ENCODE measurements around the gene EIF3I.

Gene EIF3I

GRCh38 chr1:32221980-32222755 is at the start of gene EIF3I, which contains the start of gene TMEM234:
Gene EIF3I, plus strand, starts transcription at chr1:32222407. Its CDS starts 35 bp downstream, at chr1:32222442.
Gene TMEM234, minus strand, starts transcription at chr1:32222353. Its CDS starts 31 bp downstream, at chr1:32222322.
- DNase-seq, result peak; percentile 49

GRCh38 chr1:32172621-32173245 is 49.5 kb upstream of the EIF3I start:
- DNase-seq, result no peak

- DNase-seq, result no peak
Observed at GRCh38 chr1:32178380-32179192, 43.6 kb upstream of the EIF3I start.

- DNase-seq, result no peak
Observed at GRCh38 chr1:32179193-32179442, 43.1 kb upstream of the EIF3I start.

GRCh38 chr1:32179443-32180185 is 42.6 kb upstream of the EIF3I start, which contains the start of gene TXLNA:
Gene TXLNA, plus strand, starts transcription at chr1:32179675. Its CDS starts 671 bp downstream, at chr1:32180346.
- DNase-seq, result peak; percentile 58

- DNase-seq, result no peak
Observed at GRCh38 chr1:32180186-32181060, 41.8 kb upstream of the EIF3I start.

- DNase-seq, result no peak
Observed at GRCh38 chr1:32181065-32181464, 41.1 kb upstream of the EIF3I start.

GRCh38 chr1:32181563-32181962 is 40.6 kb upstream of the EIF3I start:
- no peak for DNase-seq

- no peak for DNase-seq
Observed at GRCh38 chr1:32182060-32182459, 40.1 kb upstream of the EIF3I start.

- DNase-seq, result no peak
Observed at GRCh38 chr1:32184650-32185049, 37.6 kb upstream of the EIF3I start.

GRCh38 chr1:32186077-32186476 is 36.1 kb upstream of the EIF3I start:
- no peak for DNase-seq

GRCh38 chr1:32186491-32186890 is 35.7 kb upstream of the EIF3I start:
- no peak for DNase-seq

- DNase-seq, result no peak
Observed at GRCh38 chr1:32187850-32188249, 34.4 kb upstream of the EIF3I start.

- DNase-seq, result no peak
Observed at GRCh38 chr1:32192220-32192948, 29.8 kb upstream of the EIF3I start.

GRCh38 chr1:32194984-32195383 is 27.2 kb upstream of the EIF3I start:
- no peak for DNase-seq

- no peak for DNase-seq
Observed at GRCh38 chr1:32195531-32195930, 26.7 kb upstream of the EIF3I start.

GRCh38 chr1:32195972-32196823 is 26.0 kb upstream of the EIF3I start:
- no peak for DNase-seq

- no peak for DNase-seq
Observed at GRCh38 chr1:32197074-32197473, 25.1 kb upstream of the EIF3I start.

GRCh38 chr1:32197837-32198236 is 24.4 kb upstream of the EIF3I start:
- no peak for DNase-seq
